Right lobe of liver (tissue), 4 donors: Measurements from ENCODE around the gene ZBTB6.

ENCODE experiments used
- POLR2A ChIP-seq: fragments of 450-650 bp; IDR thresholded peaks from one replicate; pipeline ENCODE4 v1.6.1; 2017; ENCODE audit warnings: antibody characterized with exemption, mild to moderate bottlenecking
- TF ChIP-seq, protein P1 (sequence below), 4 donors: fragments of 200-600 bp in 3 of 4; fragments of 450-650 bp in 1 of 4; IDR thresholded peaks; one replicate each; pipeline versions ENCODE4 v1.5.1 to v1.8.0; 2016 to 2022; ENCODE audit warnings: antibody characterized with exemption in 4 of 4, mild to moderate bottlenecking in 2 of 4
- donor health status: DM: no; HTN: no; CAD: no.
- donor health status: DM: no; HTN: no; CAD: no.
- donor health status: DM: no; HTN: yes; CAD: no.

DNA sequence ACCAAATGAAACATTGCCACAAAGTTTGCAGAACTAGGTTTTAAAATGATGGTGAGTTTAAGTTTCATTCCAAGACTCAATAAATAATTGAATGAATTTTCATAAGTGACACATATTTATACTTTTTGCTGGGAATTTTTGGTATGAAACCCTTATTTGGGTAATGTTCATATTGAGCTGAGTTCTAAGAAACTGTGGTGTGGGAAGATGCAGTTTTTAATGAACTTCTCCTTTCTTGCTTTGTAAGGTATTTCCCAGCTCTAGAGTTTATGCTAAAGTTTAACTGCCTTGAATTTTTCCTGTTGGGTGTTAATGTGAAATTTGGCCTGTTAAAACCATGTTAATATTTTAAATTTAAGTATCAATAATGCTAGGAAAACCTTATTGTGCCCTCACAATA, 42.8 kb upstream of the ZBTB6 start:
- TF ChIP-seq, protein P1, sequence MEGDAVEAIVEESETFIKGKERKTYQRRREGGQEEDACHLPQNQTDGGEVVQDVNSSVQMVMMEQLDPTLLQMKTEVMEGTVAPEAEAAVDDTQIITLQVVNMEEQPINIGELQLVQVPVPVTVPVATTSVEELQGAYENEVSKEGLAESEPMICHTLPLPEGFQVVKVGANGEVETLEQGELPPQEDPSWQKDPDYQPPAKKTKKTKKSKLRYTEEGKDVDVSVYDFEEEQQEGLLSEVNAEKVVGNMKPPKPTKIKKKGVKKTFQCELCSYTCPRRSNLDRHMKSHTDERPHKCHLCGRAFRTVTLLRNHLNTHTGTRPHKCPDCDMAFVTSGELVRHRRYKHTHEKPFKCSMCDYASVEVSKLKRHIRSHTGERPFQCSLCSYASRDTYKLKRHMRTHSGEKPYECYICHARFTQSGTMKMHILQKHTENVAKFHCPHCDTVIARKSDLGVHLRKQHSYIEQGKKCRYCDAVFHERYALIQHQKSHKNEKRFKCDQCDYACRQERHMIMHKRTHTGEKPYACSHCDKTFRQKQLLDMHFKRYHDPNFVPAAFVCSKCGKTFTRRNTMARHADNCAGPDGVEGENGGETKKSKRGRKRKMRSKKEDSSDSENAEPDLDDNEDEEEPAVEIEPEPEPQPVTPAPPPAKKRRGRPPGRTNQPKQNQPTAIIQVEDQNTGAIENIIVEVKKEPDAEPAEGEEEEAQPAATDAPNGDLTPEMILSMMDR (IDR thresholded peaks at IDR 0.05) = no peak
- TF ChIP-seq POLR2A = no peak
